Measurements from ENCODE around the gene HPRT1.
A peak's percentile ranks its signal among the peaks of the same experiment; 100 is the strongest.
"Not testable (repeated sequence)": the region's sequence is repeated elsewhere in the genome, so short reads cannot be mapped to it uniquely, and the experiment has no call there.

The HPRT1 gene

GRCh38 chrX:134460005-134460861 lies at the start of gene HPRT1:
Gene HPRT1 (plus strand): TSS chrX:134460165. CDS start chrX:134460312, 147 bp downstream.
- peak; percentile 69 for DNase-seq (ENCODE audit: insufficient read length, low spot score)
- FAIRE-seq, result peak; percentile 42

- no peak for FAIRE-seq
- no peak for DNase-seq (ENCODE audit: insufficient read length, low spot score)
These were observed 43.9 kb upstream of the HPRT1 start for GRCh38 chrX:134416087-134416486.

- FAIRE-seq, result no peak
- DNase-seq (ENCODE audit: insufficient read length, low spot score), result no peak
These were observed 41.5 kb upstream of the HPRT1 start for GRCh38 chrX:134418317-134419113.

GRCh38 chrX:134419784-134420183 lies 40.2 kb upstream of the HPRT1 start:
- FAIRE-seq (no peak), DNase-seq (ENCODE audit: insufficient read length, low spot score) (no peak)

- DNase-seq (ENCODE audit: insufficient read length, low spot score) (no peak), FAIRE-seq (peak; percentile 85)
These were observed 36.4 kb upstream of the HPRT1 start for GRCh38 chrX:134423606-134424005.

- FAIRE-seq (peak; percentile 71), DNase-seq (ENCODE audit: insufficient read length, low spot score) (no peak)
These were observed 33.7 kb upstream of the HPRT1 start for GRCh38 chrX:134426281-134426680.

GRCh38 chrX:134431894-134432293 lies 28.1 kb upstream of the HPRT1 start:
- FAIRE-seq (peak; percentile 18), DNase-seq (ENCODE audit: insufficient read length, low spot score) (no peak)

- FAIRE-seq (no peak), DNase-seq (ENCODE audit: insufficient read length, low spot score) (no peak)
These were observed 24.1 kb upstream of the HPRT1 start for GRCh38 chrX:134435894-134436293.

- peak; percentile 91 for FAIRE-seq
- DNase-seq (ENCODE audit: insufficient read length, low spot score), result no peak
These were observed 16.9 kb upstream of the HPRT1 start for GRCh38 chrX:134443020-134443419.

GRCh38 chrX:134443461-134443860 lies 16.5 kb upstream of the HPRT1 start:
- peak; percentile 47 for FAIRE-seq
- DNase-seq (ENCODE audit: insufficient read length, low spot score), result no peak

- FAIRE-seq (no peak), DNase-seq (ENCODE audit: insufficient read length, low spot score) (no peak)
These were observed 15.3 kb upstream of the HPRT1 start for GRCh38 chrX:134444681-134445080.

GRCh38 chrX:134452596-134452995 lies 7.4 kb upstream of the HPRT1 start:
- FAIRE-seq, result no peak
- DNase-seq (ENCODE audit: insufficient read length, low spot score), result no peak

- FAIRE-seq (no peak), DNase-seq (ENCODE audit: insufficient read length, low spot score) (no peak)
These were observed 6.3 kb upstream of the HPRT1 start for GRCh38 chrX:134453631-134454030.

- DNase-seq (ENCODE audit: insufficient read length, low spot score) (no peak), FAIRE-seq (no peak)
These were observed 5.5 kb upstream of the HPRT1 start for GRCh38 chrX:134454506-134454905.

- FAIRE-seq (no peak), DNase-seq (ENCODE audit: insufficient read length, low spot score) (no peak)
These were observed 2.3 kb upstream of the HPRT1 start for GRCh38 chrX:134457708-134458107.

GRCh38 chrX:134459683-134460004 lies 321 bp upstream of the HPRT1 start:
- no peak for DNase-seq (ENCODE audit: insufficient read length, low spot score)
- FAIRE-seq, result no peak

GRCh38 chrX:134460862-134461220 lies 876 bp downstream of the HPRT1 start:
- FAIRE-seq (peak; percentile 74), DNase-seq (ENCODE audit: insufficient read length, low spot score) (no peak)

GRCh38 chrX:134461437-134461836 lies 1.5 kb downstream of the HPRT1 start:
- FAIRE-seq (no peak), DNase-seq (ENCODE audit: insufficient read length, low spot score) (no peak)

GRCh38 chrX:134462927-134463326 lies 3.0 kb downstream of the HPRT1 start:
- no peak for FAIRE-seq
- no peak for DNase-seq (ENCODE audit: insufficient read length, low spot score)

- not testable (repeated sequence) for FAIRE-seq
These were observed 4.5 kb downstream of the HPRT1 start for GRCh38 chrX:134464453-134464852.

GRCh38 chrX:134469486-134469885 lies 9.5 kb downstream of the HPRT1 start:
- no peak for FAIRE-seq
- DNase-seq (ENCODE audit: insufficient read length, low spot score), result no peak

More at GRCh38 chrX:134464453-134464852, 4.5 kb downstream of the HPRT1 start:
- not testable (repeated sequence) for DNase-seq (ENCODE audit: insufficient read length, low spot score)

- no peak for FAIRE-seq
- DNase-seq (ENCODE audit: insufficient read length, low spot score), result no peak
These were observed 10.0 kb downstream of the HPRT1 start for GRCh38 chrX:134470013-134470412.

Measured in GM19239 (cell line).